AG09319 (cell line): ENCODE measurements around the gene HNRNPA1.

Experiments used
- DNase-seq: peaks from one replicate; pipeline ENCODE4 v3.0.0-alpha.2; 2010; ENCODE audit warnings: low read depth; ENCODE audit errors: extremely low read depth
- TF ChIP-seq, protein P1 (sequence below): IDR thresholded peaks from 2 replicates; pipeline ENCODE4 v1.5.1; 2011; ENCODE audit warnings: low read depth, mild to moderate bottlenecking, inconsistent platforms, low read length, moderate library complexity

HNRNPA1 gene

DNA sequence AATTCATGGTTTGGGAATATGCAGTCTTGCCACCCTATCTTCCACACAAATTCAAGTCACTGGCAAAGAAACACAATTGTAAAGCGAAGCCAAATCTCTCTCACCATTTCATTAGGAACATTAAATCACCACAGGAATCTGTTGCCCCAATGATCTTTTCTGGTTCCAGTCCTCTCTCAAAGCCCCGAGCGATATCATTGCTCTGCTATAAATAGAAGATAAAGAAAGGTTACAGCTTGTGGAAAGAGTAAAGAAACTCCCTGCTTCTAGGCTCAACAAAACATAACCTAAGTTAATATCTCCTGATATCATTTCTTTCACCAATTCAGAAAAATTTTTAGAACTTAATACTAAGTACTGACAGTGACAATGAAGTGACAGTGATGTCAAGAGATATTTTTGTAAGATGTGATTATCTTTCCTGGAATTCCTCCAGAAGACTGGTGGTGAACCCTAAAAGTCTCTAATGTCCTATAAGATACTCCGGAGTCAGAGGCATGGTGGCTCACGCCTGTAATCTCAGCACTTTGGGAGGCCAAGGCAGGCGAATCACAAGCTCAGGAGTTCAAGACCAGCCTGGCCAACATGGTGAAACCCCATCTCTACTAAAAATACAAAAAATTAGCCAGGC, 34.4 kb upstream of the HNRNPA1 start:
- DNase-seq = no peak
- TF ChIP-seq, protein P1, sequence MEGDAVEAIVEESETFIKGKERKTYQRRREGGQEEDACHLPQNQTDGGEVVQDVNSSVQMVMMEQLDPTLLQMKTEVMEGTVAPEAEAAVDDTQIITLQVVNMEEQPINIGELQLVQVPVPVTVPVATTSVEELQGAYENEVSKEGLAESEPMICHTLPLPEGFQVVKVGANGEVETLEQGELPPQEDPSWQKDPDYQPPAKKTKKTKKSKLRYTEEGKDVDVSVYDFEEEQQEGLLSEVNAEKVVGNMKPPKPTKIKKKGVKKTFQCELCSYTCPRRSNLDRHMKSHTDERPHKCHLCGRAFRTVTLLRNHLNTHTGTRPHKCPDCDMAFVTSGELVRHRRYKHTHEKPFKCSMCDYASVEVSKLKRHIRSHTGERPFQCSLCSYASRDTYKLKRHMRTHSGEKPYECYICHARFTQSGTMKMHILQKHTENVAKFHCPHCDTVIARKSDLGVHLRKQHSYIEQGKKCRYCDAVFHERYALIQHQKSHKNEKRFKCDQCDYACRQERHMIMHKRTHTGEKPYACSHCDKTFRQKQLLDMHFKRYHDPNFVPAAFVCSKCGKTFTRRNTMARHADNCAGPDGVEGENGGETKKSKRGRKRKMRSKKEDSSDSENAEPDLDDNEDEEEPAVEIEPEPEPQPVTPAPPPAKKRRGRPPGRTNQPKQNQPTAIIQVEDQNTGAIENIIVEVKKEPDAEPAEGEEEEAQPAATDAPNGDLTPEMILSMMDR = no peak

DNA sequence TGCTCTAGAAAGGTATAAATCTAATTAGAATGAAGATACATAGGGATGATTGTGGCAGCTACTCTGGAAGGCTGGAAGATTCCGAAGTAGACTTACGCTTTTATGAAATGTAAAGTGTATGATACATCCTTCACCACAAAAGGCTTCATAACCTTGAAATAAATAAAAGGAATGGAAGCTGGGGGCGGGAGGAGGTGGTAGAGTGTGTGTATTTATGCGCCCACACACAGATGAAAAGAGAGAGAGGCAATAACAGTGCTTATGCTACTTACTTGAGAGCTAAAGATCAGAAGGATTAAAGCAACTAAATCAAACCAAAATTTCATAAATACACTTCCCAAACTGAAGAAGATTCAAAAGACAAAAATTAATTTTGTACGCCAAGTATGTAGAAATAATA, 31.0 kb upstream of the HNRNPA1 start:
- no peak for DNase-seq
- TF ChIP-seq, protein P1 = no peak

DNA sequence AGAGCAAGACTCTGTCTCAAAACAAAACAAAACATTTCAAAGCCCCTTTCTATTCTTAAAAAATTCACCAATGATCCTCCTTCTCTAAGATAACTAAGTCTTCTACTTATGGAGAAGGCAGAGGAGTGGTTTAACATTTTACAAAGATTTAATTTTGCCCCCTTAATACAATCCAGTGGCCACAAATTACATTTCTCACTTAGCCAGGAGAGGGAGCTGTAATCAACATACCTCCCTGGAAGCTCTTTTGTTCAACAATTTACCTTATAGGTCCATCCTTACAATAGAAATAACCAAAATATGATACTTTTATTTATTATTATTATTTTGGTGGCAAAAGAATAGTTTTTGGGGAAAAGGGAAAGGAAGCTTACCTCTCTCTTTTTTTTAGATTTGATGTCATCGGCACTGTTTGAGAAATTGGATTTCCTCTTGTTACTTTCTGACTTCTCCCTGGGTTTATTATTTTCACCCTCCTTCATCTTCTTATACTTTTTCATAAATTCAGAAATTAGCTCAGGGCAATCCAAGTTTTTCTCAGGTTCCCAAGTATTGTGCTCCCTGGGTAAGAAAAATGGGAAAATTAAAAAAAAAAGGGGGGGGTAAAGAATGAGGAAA, 28.8 kb upstream of the HNRNPA1 start:
- no peak for DNase-seq
- TF ChIP-seq, protein P1 = peak; percentile 61

GRCh38 chr12:54253240-54253639, 27.3 kb upstream of the HNRNPA1 start:
- DNase-seq = no peak
- TF ChIP-seq, protein P1 = no peak

DNA sequence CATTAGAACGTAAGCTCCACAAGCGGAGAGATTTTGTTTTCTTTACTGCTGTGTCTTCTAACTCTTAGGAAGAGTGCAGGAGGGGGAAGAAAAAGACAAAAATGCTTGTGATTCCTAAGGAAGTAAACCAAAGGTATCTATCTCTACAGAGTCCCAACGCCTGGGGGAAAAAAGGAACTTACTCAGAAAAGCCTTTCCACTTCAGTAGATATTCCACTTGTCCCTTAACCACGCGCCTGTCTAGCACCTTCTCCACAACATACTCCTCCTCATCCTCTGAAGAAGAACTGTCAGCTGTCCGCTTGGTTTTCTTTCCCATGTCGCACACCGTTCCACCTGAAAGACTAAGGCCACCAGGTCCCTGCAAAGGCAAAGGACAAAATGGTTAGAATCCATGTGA, 23.2 kb upstream of the HNRNPA1 start:
- TF ChIP-seq, protein P1 = no peak
- no peak for DNase-seq

DNA sequence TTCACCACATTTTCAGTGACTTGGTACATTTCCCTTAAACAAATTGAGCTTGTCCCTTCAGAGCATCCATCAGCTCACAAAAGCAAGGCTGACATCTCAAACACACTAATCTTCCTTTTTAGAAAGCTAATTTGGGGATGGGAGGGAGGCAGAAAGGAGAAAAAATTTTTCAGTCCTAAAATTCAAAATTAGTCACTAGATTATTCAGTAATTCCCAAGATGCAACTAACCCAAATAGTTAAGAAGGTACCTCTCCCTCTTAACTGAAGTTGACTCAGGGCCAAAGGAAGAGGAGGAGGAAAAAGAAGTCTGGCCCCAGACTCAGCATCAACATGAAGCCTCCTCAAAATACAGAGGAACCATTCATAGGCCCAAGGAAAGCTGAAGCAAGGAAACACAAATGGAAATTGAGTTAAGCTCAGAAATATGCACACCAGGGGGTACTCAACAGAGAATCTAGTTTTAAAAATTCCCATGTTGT, 22.3 kb upstream of the HNRNPA1 start:
- TF ChIP-seq, protein P1 = no peak
- DNase-seq = no peak

DNA sequence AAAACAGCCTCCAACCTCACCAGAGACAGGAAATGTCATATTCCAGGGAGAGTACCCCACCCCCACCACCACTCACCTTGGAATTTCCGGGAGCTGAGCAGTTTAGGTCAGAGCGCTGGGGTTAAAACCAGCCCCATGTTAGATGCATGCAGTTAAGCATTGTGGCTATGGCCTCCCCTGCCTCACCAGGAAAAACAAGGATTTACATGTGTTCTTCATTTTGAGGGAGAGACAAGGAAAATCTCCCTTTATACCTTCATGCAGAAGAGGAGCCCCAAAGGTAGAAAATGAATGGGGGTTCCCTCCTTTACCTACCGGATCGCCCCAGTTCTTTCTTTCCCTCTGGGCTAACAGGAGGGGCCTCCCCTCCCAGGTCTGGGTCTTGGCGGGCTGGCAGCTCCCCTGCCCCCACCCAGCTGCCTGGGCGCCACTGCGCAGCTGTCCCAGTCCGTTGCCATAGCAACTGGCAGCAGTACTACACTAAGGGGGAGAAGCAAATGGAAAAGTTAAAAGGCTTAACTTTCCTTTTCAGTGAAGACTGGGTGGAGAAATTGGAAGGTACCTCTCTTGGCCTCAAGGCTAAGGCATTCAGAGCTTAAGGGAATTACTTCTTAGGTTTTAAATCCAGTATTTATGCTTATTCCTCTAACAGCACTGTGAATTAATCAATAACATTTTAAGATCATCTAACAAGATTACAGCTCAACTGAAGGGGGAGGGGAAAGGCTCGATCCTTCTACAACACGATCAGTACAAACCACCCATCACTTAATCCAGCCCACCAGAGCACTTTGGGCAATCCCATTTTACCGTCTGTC, 21.1 kb upstream of the HNRNPA1 start:
- DNase-seq = peak; percentile 77
- TF ChIP-seq, protein P1 = no peak
